NK-92 (cell line): ENCODE data around the gene PARD3B.

Experiments used
- DNase-seq: peaks from one replicate; lab custom pipeline; 2025; ENCODE audit not compliant: unreplicated experiment; lab: John Stamatoyannopoulos, UW

Gene PARD3B

DNA sequence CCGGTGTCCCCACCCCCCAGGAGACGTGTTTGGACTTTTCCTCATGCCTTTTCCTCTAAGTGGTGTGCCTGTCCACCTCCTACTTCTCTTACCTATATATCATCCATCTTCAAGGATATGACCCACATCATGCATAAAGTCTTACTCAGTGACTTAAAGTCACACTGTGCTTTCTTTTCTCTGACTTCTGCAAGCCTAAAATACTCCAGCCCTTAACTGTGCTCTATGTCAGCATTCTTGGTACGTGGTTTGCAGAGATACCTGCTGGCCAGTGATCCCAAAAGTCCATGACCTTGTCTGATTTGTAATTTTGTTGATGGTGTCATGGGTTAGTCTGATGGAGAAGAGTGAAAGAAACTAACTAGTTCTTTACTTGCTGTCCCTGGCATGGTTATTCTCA lies 743.4 kb downstream of the PARD3B start:
- DNase-seq = no peak

DNA sequence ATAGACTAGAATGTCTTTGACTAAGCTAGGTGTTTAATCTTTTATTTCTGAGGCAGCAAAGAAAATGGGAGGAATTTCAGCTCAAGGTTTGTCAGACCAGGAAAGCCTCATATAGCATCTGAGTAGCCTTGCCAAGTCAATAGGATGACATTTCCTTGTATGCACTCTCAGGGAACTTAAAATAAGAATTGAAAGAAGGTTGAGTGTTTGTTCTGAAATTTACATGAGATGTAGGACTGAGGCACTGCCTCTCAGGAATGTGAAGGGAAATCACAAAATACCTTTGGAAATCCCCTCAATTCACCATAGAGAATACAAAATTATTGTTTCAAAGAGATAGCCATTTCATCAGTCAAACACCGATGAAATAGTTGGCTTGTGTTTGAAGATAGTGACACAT lies 745.0 kb downstream of the PARD3B start:
- no peak for DNase-seq

DNA sequence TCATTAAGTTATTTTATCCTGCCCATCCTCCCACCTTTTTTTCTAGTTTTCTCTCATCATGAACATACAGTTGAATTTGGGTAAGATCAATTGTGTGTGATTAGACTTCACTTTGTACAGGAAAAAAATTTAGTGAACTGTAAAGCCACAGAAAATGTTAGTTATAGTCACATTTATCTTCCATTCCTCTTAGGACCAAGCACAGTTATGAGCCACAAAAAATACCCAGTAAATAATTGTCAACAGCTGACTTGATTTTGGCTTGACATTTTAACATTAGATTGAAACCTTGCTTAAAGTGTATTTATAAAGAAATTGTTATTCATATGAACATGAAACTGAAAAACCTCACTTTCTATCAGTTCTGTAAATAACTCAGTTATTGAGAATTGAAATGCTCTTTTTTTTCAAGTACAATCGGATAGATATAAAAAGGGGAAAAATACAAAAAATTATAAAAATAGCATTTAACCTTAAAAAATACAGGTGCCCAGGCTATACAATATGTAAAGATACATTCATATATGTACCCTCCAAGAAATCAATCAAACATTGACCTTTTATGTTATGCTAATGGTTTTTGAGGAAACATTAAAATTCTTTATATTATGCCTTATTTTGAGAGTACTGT lies 747.5 kb downstream of the PARD3B start:
- no peak for DNase-seq

DNA sequence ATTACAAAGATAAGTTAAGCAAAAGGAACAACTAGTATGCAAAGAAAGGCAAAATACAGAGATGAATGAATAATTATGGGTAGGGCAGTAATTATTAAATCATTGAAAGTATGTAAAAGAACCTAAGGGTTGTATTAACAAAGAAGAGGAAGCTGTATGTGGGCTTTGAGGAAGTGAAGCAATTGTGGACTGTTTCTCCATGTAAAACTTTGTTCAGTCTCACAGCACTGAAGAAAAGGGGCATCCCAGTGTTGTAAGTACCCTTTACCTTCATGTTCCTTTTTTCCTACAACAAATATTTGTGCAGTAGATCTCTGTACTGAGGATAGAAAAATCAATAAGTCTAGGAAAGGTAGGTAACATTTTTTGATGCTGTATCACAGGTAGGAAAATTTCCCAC lies 748.3 kb downstream of the PARD3B start:
- no peak for DNase-seq

DNA sequence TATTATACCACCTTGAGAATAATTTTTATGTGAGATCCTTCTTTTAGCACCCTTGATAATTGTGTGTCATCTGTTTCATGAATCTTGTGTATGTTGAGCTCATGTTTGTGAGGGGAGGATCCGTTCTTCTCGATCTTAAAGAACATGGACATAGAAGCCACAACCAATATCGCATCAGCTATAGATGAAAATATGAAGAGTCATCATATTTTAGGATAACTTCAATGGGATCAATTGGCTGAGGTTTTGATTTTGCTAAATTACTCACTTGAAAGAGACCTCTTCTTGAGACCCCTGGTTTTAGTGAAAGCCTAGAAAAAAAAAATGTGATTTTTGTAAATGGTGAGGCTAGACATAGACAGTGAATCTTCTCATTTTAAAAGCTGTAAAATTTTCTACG lies 751.7 kb downstream of the PARD3B start:
- DNase-seq = no peak

DNA sequence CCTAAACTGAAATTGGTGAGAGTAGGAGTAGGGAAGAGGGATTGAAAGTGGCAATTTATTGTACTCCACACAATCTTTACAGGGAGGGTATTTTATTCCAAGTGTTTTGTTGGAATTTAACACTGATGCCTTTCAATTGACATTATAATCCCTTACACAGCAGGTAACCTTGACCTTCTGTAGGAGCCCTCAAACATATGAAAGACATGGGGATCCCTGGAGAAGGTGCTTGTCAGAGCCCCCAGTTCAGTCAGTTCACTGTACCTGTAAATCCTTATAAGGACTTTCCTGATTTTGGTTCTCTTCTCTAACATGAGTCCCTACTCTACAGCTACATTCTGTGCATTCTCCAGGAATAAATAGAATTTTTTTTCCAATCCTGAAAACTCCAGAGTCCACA lies 752.1 kb downstream of the PARD3B start:
- DNase-seq = no peak

DNA sequence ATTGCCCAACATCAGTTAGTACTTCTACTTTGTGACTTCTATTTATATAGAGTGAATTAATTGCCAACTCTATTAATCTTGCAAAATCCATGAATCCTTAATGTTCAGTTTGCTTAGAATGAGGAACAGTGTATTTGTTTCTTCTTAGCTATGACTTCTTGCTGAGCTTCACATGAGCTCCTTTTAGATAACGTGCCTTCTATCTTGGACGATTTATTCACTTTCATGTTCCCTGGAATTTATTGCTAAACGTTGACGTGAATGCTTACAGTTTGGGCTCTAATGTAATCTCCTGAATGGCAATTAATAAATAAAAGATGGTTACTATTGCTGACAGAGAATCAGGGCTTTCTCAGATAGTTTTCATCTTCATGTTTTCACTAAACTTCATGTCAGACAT lies 752.6 kb downstream of the PARD3B start:
- no peak for DNase-seq

DNA sequence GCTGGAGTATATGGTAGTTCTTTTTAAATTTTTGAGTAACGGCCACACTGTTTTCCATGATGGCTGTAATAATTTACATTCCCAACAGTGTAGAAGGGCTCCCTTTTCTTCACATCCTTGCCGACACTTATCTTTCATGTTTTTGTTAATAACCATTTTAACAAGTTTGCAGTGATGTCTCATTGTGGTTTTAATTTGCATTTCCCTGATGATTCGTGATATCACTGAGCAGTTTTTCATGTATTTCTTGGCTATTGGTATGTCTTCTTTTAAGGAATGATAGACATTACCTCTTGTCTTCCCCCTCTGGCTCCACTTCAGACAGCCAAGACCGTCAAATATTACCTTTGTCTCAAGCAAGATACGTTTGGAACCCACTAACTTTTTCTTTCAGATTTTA lies 765.9 kb downstream of the PARD3B start:
- no peak for DNase-seq

DNA sequence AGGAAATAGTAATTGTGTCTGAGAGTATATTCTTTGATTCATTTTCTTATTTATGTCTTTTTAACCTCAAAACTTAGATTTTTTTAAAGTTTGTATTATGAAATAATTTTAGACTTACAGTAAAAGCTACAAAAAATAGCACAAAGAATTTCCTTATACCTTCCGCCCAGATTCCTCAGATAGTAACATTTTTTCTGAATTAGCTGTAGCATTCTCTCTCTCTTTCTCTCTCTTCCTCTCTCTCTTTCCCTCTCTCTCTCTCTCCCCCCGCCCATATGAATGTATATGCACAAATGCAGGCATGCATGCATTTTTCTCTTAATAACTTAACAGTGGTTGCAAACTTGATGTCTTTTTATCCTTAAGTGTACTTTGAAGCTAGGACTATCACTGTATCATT lies 776.0 kb downstream of the PARD3B start:
- DNase-seq = no peak

DNA sequence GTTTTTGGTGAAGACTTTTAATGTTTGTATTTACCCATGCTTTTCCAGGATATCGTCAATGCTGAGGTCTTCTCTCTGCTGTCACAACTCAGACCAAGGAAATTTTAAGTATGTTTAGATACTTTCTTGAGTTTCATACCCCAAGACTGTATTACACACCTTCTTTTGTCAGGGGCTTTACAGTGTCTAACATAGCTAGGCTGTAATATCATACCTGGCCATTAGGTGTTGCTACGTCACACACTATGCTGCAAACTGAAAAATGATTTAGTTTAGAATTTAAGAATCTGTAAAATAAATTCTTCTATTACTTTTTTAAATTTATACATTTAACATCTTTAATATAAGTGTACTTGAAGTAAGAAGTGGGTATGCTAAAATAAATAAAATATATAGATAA lies 778.7 kb downstream of the PARD3B start:
- no peak for DNase-seq

DNA sequence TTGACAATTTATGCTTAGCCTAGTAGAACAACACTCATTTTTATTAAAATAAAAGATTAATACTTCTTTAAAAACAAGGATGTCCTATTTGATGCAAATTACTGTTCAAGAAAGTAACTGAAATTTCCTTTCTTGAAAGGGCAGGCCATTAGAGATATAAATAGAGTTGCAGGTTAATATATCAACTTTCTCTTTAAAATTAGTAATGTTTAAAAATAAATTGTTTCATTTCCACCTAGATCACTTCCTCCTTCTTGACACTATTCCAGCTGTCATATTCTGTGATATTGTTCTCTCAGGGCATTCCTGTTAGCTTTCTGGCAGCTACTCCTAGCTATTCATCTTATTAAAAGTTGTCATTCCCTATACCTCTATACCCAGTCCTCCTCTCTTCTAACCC lies 779.1 kb downstream of the PARD3B start:
- no peak for DNase-seq

DNA sequence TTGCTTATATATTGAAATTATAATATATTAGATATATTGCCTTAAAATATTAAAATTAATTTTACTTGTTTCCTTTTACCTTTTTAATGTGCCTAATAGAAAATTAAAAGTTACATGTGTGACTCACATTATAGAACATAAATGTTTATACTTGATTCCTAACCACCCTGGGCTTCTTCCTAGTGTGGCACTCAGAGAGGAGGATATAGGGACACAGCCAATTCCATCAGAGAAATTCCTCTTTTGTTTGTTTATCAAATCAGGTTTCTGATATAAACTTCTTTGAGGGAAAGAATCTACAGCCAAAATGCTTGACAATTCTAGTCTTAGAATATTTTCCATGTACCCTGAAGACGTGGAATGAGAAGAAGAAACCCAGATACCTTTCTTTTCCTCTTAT lies 788.1 kb downstream of the PARD3B start:
- no peak for DNase-seq

DNA sequence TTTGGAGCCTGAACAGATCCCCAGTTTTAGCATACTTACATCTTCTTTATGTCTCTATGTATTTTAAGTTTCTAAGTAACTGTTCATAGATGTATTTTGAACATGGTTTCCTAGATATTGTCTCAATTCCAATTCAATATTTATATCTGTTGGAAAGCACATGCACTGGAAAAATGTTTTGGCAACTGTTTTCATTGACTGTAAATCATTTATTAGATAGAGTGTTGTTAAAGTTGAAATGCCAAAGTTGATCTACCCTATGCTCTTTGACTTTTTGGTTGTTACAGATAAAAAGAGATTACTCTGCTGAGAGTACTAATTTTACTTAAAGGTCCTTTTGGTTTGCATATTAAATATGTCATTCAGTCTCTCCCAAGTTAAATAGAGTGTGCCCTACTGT lies 792.0 kb downstream of the PARD3B start:
- DNase-seq = no peak

DNA sequence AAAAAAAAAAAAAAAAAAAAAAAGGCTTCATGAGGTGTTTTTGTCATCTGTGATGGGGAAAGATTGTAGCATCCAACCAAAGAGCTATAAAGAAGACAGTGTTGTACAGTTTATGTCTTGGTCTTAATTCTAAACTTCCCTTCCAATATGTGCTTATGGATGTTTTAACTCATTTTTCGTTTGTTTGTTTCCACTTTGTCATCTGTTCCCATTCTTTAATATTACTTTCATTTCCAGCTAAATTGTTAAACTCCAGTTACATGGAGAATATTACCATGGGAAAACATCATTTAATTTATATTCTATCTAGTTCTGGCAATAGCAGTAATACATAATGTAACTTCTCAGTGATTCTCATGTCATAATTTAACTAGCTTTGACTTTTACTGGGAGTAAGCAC lies 792.9 kb downstream of the PARD3B start:
- DNase-seq = no peak

DNA sequence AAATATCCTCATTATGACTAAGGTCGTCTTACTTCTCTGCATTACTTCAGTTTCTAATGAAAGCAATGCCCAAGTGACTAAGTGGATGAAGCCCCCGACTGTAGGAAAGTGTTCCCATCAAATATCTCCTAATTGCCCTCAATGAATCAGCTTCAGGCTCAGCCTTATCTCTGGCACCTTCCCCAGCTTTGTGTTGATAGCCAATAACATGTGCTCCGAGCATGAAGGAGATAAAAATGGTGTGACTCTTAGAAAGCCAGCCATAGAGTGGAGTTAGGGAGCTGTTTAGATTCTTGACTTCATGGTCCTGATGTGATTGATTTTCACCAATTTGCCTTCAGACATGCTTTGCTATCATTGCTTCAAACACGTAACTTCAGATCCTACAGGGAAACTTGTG lies 797.8 kb downstream of the PARD3B start:
- DNase-seq = no peak

DNA sequence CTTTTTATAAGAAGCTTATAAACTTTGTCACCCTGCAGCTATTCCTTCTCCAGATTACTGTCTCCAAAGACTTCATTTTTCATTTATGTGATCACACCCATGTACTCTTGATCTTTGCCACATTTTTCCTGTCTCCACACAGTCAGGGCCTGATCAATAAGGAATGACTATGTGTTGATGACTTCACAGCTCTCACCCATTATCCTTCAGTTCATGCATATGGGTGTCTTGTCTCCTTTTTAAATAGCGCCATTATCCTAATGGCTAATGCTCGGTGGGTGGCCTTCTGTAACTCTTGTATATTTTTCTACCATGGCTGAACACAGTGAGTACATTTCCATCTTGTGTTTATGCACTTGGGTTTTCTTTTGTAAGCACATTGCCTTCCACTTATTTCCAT lies 801.4 kb downstream of the PARD3B start:
- no peak for DNase-seq

DNA sequence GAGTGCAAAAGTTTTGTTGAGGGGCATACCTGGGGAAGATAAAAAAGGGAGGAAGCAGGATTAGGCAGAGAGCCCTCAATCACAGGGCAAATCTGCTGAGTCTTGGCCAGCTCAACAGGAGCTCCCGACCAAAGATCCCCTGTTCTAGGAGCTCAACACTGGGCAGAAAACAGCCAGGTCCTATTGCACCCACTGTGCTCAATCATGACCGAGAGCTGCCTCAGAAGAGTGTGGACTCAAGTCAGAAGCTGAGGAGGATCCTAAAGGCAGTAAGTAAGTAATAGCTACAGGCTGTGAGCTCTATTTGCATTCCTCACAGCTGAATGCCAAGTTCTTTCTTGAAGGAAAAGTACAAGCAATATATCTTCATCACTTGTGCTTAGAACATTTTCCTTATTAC lies 802.6 kb downstream of the PARD3B start:
- DNase-seq = no peak

DNA sequence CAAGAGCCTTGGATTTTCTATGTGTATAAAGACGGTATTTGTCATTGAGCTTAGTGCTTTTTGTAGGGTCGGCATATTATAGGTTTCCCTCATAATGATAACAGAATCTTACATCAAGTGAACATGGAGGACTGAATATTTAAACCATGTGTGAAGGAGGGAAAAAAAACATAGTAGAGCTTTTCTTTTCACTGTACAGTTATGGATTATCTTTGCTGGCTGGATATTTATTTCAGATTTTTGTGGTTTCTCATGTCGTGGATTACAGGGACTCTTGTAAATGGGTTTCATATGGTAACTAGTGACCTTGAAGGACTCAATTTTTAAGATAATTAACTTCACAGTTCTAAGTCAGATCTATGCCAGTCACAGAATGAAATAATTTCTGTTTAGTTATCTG lies 806.8 kb downstream of the PARD3B start:
- DNase-seq = no peak

DNA sequence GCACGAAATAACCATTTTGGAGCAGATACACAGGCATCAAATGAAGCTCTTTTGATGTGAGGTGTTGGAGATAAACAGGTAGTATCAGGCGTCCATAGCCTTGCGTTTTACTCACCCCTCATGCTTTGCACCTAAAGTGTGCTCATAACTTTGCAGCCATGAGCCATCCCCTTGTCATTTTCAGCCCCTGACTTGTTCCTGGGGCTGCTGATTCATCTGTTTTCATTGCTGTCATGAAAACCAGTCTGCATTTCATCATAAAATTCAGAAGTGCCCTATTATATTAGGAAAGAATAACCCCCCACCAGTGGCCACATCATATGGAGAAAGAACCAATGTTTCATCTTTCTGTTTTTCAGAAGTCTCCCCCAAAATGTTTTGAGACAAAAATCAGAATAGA lies 807.3 kb downstream of the PARD3B start:
- DNase-seq = no peak

DNA sequence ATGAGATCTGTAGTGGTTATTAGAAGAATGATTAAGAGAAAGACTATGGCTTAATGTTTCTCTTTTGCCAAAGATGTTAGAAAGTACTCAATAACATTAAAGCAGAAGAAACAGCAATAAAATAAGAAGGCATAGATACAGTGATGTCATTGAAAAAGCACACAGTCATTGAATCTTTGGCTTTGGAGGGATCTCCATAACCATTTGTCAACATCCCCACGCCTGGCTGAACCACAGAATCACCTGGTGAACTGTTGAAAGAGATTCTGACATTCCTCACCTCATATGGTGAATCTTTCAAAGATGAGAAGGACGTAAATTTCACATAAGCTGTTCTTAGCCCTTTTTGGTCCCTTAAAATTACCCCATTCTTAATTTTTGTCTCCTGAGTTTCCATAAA lies 812.5 kb downstream of the PARD3B start:
- no peak for DNase-seq

DNA sequence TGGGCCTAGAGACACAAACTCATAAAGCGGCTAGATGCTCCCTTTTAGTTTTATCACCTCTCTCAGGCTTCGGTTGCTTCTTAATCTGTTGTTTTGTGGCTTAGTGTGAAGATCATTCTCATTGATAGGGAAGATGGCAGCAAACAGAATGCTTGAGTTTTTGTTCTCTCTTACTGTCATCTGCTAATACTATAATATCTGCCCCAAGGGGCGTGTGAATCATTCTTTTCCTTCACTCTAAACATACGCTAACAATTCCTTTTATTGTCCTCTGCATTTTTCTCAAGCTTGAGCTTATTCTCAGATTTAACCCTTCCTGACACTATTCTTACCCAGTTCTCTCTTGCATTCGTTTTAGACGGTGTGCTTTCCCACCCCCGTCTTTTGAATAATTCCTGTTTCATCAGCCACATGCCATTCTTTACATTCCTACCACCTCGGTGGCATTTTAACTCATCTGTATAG lies 813.1 kb downstream of the PARD3B start:
- no peak for DNase-seq

DNA sequence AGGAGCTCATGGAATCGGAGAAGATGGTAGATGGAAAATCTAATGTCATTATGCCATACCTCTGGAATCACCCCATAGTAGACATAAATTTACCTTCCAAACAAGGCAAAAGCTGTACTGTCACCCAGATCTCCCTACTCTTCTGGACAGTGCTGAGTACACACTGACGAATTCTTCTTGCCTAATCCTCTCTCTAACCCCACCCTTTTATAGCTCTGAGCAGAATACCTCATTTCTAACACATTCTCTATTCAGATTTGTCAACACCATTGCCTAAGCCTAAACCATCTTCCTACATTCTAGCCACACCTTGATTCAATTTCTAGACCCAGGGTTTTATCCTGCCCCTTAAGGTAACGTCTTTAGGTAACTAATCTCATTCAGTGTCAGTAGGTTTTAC lies 816.0 kb downstream of the PARD3B start:
- DNase-seq = no peak

DNA sequence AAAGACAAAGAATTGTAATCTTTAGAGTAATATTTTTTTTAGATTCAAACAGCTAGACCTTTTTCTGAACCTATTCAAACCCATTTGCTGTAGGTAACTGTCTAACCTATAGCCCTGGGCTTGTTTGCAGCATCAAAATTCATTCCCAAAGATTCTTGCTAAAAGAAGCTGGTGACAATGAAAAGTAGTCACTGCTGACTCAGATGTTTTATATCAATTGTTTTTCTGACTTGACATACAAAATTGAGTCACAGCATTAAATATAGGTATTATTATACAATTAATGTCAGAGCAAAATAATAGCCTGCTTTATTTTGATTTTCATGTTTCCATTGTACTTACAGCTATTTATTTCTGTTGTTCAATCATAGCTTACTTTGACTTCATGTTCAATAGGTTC lies 816.7 kb downstream of the PARD3B start:
- DNase-seq = no peak

DNA sequence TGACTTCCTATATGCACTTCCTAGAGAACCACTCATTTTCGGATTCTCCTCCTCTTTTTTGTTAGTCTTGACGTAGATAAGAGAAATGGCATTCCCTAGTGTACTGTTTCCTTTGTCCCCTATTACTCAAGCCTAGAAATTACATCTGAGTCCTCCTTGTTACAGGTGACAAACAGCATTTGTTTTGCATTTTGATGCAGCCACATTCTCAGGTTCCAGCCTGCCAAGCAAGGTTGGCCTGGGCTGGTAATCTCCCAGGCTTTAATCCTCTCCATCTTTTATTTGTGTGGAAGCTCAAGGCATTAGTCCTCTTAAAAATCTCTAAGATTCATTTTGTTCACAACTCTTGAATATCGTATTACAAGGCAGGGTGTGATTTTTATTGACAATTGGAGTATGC lies 819.0 kb downstream of the PARD3B start:
- no peak for DNase-seq
